K562 (cell line): Measurements from ENCODE around the gene NEDD8. TPM values are rescaled to one million over a fixed set of nuclear protein-coding genes. Genes with fewer than 3 reads are reported as not detected.

Source experiments
- ATAC-seq: fragments of 200-7000 bp; cut with Tn5 transposase; 3 replicates; pipeline ENCODE4 v1.9.1; 2020; ENCODE audit warnings: moderate library complexity
- BruUV-seq: library from RNA; stranded (reverse); fragments of 400-500 nt; replicated peaks from 2 replicates; lab custom pipeline; 2021; lab: Mats Ljungman, UMichigan
- CTCF ChIA-PET: fragments of 300-600 bp; formaldehyde crosslinking; extraction: SDS; loops from one replicate; lab custom pipeline; 2021; ENCODE audit warnings: low intra/inter-chr PET ratio; lab: Yijun Ruan, JAX
- POLR2A ChIA-PET: fragments of 300-600, 350-650 bp; sonication (Branson Sonifier 250); formaldehyde crosslinking; extraction: SDS; loops from one replicate; lab custom pipeline; 2021; ENCODE audit warnings: antibody characterized with exemption, inconsistent platforms; lab: Yijun Ruan, JAX
- DNase-seq, 4 experiments: peaks; one replicate each; pipeline versions ENCODE4 v3.0.0 to v3.0.0-alpha.2; 2011 to 2018; ENCODE audit warnings: low spot score in 3 of 4, mixed read lengths in 3 of 4; ENCODE audit errors: extremely low read depth in 1 of 4
- FAIRE-seq: peaks from 2 replicates; lab custom pipeline; 2011; peaks lifted over from hg19 to GRCh38; lab: Jason Lieb, UNC
- H2AFZ ChIP-seq: 2 replicates; pipeline ENCODE4 v1.6.0; 2011; ENCODE audit warnings: low read depth, low read length, control low read depth, inconsistent platforms
- H3K27ac ChIP-seq: fragments of 200-600 bp; 3 replicates; pipeline ENCODE4 v1.8.0; 2011; ENCODE audit warnings: low read depth, mild to moderate bottlenecking, control low read depth, inconsistent platforms, low read length, moderate library complexity, mixed read lengths; ENCODE audit errors: extremely low read depth
- H3K27me3 ChIP-seq, 2 experiments: fragments of 300-600 bp in 1 of 2; 2 replicates in 1 of 2; 3 replicates in 1 of 2; pipeline versions ENCODE4 v1.6.0 to v1.8.0; 2011; ENCODE audit warnings: inconsistent platforms in 2 of 2, low read length in 2 of 2, mild to moderate bottlenecking in 1 of 2, mixed read lengths in 1 of 2, moderate library complexity in 1 of 2; ENCODE audit not compliant: control insufficient read depth in 2 of 2, insufficient read depth in 2 of 2
- H3K36me3 ChIP-seq: fragments of 300-600 bp; 3 replicates; pipeline ENCODE4 v1.8.0; 2011; ENCODE audit warnings: mild to moderate bottlenecking, low read length, inconsistent platforms; ENCODE audit not compliant: control insufficient read depth, insufficient read depth
- H3K4me1 ChIP-seq, 2 experiments: fragments of 200-600 bp in 1 of 2; replicated peaks in 1 of 2; 2 replicates in 1 of 2; 3 replicates in 1 of 2; pipeline versions ENCODE4 v1.5.1 to v1.8.0; 2011; ENCODE audit warnings: inconsistent platforms in 2 of 2, low read length in 2 of 2, mild to moderate bottlenecking in 1 of 2, mixed read lengths in 1 of 2, moderate library complexity in 1 of 2; ENCODE audit not compliant: control insufficient read depth in 2 of 2, insufficient read depth in 2 of 2
- H3K4me2 ChIP-seq: 2 replicates; pipeline ENCODE4 v1.6.1; 2011; ENCODE audit warnings: low read length, control low read depth, inconsistent platforms, mixed read lengths; ENCODE audit not compliant: insufficient read depth
- H3K4me3 ChIP-seq: fragments of 200-600 bp; sonication (generic), shearing (Covaris generic); 2 replicates; pipeline ENCODE4 v1.5.1; 2016; ENCODE audit warnings: control low read depth, inconsistent platforms
- H3K79me2 ChIP-seq: fragments of 200-600 bp; 3 replicates; pipeline ENCODE4 v1.8.0; 2011; ENCODE audit warnings: low read length, inconsistent platforms; ENCODE audit not compliant: control insufficient read depth, insufficient read depth
- H3K9ac ChIP-seq, 2 experiments: 2 replicates each; pipeline versions ENCODE4 v1.6.0 to v1.6.1; 2011; ENCODE audit warnings: low read depth in 2 of 2, low read length in 2 of 2, control low read depth in 1 of 2, inconsistent platforms in 1 of 2, mild to moderate bottlenecking in 1 of 2, mixed read lengths in 1 of 2; ENCODE audit not compliant: insufficient read depth in 1 of 2
- H3K9me1 ChIP-seq: one replicate; pipeline ENCODE4 v1.6.0; 2011; ENCODE audit warnings: inconsistent platforms, mild to moderate bottlenecking, low read length, moderate library complexity; ENCODE audit not compliant: control insufficient read depth, insufficient read depth
- H3K9me3 ChIP-seq: replicated peaks from 2 replicates; pipeline ENCODE4 v1.5.1; 2011; ENCODE audit warnings: low read depth, low read length, inconsistent platforms; ENCODE audit not compliant: control insufficient read depth, insufficient read depth
- H4K20me1 ChIP-seq: replicated peaks from 2 replicates; pipeline ENCODE4 v1.6.1; 2011; ENCODE audit warnings: low read length, inconsistent platforms, mixed read lengths; ENCODE audit not compliant: control insufficient read depth, insufficient read depth
- CTBP1 ChIP-seq: fragments of 450-650 bp; IDR thresholded peaks from 2 replicates; pipeline ENCODE4 v1.6.1; 2016; ENCODE audit warnings: borderline replicate concordance
- DACH1 ChIP-seq: fragments of 450-650 bp; IDR thresholded peaks from 2 replicates; pipeline ENCODE4 v1.6.1; 2018; ENCODE audit not compliant: partially characterized antibody
- EP300 ChIP-seq: IDR thresholded peaks from 2 replicates; pipeline ENCODE4 v1.6.1; 2012; ENCODE audit warnings: low read length, improper control_type of control experiment
- HDAC8 ChIP-seq: fragments of 450-650 bp; IDR thresholded peaks from 2 replicates; pipeline ENCODE4 v1.6.1; 2016; ENCODE audit warnings: mild to moderate bottlenecking, missing genetic modification characterization, moderate library complexity, missing compliant biosample characterization
- JUNB ChIP-seq: fragments of 450-650 bp; formaldehyde crosslinking; conservative IDR thresholded peaks from 2 replicates; pipeline ENCODE4 v1.4.0; 2020; ENCODE audit warnings: mild to moderate bottlenecking
- KDM1A ChIP-seq, 2 experiments: fragments of 450-650 bp; IDR thresholded peaks; 2 replicates each; pipeline ENCODE4 v1.6.1; 2016; ENCODE audit warnings: mild to moderate bottlenecking in 2 of 2
- MEIS2 ChIP-seq: fragments of 450-650 bp; IDR thresholded peaks from 2 replicates; pipeline ENCODE4 v1.6.1; 2014; ENCODE audit warnings: mild to moderate bottlenecking; ENCODE audit not compliant: partially characterized antibody
- NFE2 ChIP-seq: IDR thresholded peaks from 2 replicates; pipeline ENCODE4 v1.6.1; 2014; ENCODE audit warnings: antibody characterized with exemption, low read depth
- PBX2 ChIP-seq, 2 experiments: IDR thresholded peaks in 1 of 2; conservative IDR thresholded peaks in 1 of 2; 2 replicates each; pipeline ENCODE4 v1.6.1; 2016; ENCODE audit warnings: low read depth in 2 of 2, mild to moderate bottlenecking in 1 of 2, missing compliant biosample characterization in 1 of 2, missing genetic modification characterization in 1 of 2, moderate library complexity in 1 of 2
- RBM25 ChIP-seq: fragments of 200-400 bp; formaldehyde crosslinking; IDR thresholded peaks from 2 replicates; pipeline ENCODE4 v1.6.1; 2018; ENCODE audit warnings: low read length, low read depth, moderate library complexity; ENCODE audit not compliant: severe bottlenecking
- RCOR1 ChIP-seq, 2 experiments: IDR thresholded peaks; 2 replicates each; pipeline ENCODE4 v1.6.1; 2012; ENCODE audit warnings: low read depth in 2 of 2, low read length in 2 of 2, borderline replicate concordance in 1 of 2, improper control_type of control experiment in 1 of 2
- SMARCA4 ChIP-seq: fragments of 450-650 bp; IDR thresholded peaks from 2 replicates; pipeline ENCODE4 v1.6.1; 2016
- TAF9B ChIP-seq: fragments of 450-650 bp; IDR thresholded peaks from 2 replicates; pipeline ENCODE4 v1.6.1; 2018; ENCODE audit warnings: mild to moderate bottlenecking; ENCODE audit not compliant: partially characterized antibody
- TBL1XR1 ChIP-seq, 2 experiments: IDR thresholded peaks; 2 replicates each; pipeline ENCODE4 v1.6.1; 2012; ENCODE audit warnings: improper control_type of control experiment in 2 of 2, low read length in 2 of 2, mild to moderate bottlenecking in 1 of 2
- TEAD1 ChIP-seq, 2 experiments: fragments of 450-650 bp in 1 of 2; sonication (generic) in 1 of 2; formaldehyde crosslinking; IDR thresholded peaks; 2 replicates each; pipeline versions ENCODE4 v1.4.0 to v1.8.0; 2020 to 2022; ENCODE audit warnings: mild to moderate bottlenecking in 2 of 2, missing genetic modification reagents in 1 of 2
- ZNF133 ChIP-seq: fragments of 250-450 bp; sonication (Bioruptor Pico); IDR thresholded peaks from 2 replicates; pipeline ENCODE4 v1.4.0; 2020; ENCODE audit warnings: mild to moderate bottlenecking
- ZNF184 ChIP-seq: sonication (generic); formaldehyde crosslinking; IDR thresholded peaks from 2 replicates; pipeline ENCODE4 v1.5.0; 2020; ENCODE audit warnings: missing genetic modification reagents
- ZNF589 ChIP-seq: fragments of 200-800 bp; sonication (Bioruptor generic); IDR thresholded peaks from 2 replicates; pipeline ENCODE4 v1.6.1; 2016; ENCODE audit warnings: low read depth, missing genetic modification characterization, missing compliant biosample characterization
- WGBS: fragments of 100-300 bp; shearing (Covaris generic); methylation state at CpG from one replicate; pipeline ENCODE4 v1.1.6; 2016; ENCODE audit warnings: low coverage, mixed read lengths; ENCODE audit not compliant: insufficient coverage; ENCODE audit errors: missing lambda C conversion rate; 5-methylcytosine and 5-hydroxymethylcytosine counted together
- in situ Hi-C: fragments of 300-500 bp; cut with MboI; formaldehyde crosslinking; loops from 4 replicates; pipeline ENCODE4 v1.15.0; 2018; ENCODE audit warnings: inconsistent platforms, mixed read lengths
- intact Hi-C: fragments of 100-400 bp; cut with micrococcal nuclease; formaldehyde crosslinking; loops from 2 replicates; pipeline ENCODE4 v1.14.2; 2022
- polyA plus RNA-seq, 8 experiments: library from polyadenylated mRNA; depleted of rRNA in 4 of 8; stranded (reverse) in 5 of 8; unstranded in 3 of 8; fragments of >200 nt; fragmentation: Nextera tagmentation in 2 of 8; fragmentation: Illumina TruSeq in 1 of 8; extraction: Ambion mirVana in 2 of 8; extraction: Trizol in 1 of 8; gene quantifications; 2 replicates each; pipeline versions ENCODE4 v1.2.1 to v1.2.3, GENCODE V29; 2011 to 2014; ENCODE audit warnings: inconsistent platforms in 1 of 8, missing spikeins in 1 of 8
- total RNA-seq, 7 experiments: library from RNA; depleted of rRNA in 6 of 7; stranded (reverse); fragments of >200 nt in 6 of 7; fragmentation: Illumina TruSeq in 2 of 7; extraction: Trizol in 2 of 7; gene quantifications; 2 replicates each; pipeline versions ENCODE4 v1.2.1 to v1.2.3, GENCODE V29; 2011 to 2021; ENCODE audit warnings: low replicate concordance in 1 of 7
- TF ChIP-seq, protein P1 (sequence below): fragments of 450-650 bp; IDR thresholded peaks from 2 replicates; pipeline ENCODE4 v1.6.1; 2016

The NEDD8 gene
- total and polyA plus RNA-seq, 9 of the 15 experiments (the other 6 are each of a cell fraction or from before 2014, with no cell fraction given), result 142 to 691 (median 260) TPM

- BruUV-seq, result no TSS peak
- TF ChIP-seq TAF9B (no peak), EP300 (peak; percentile 66), RBM25 (no peak), ZNF184 (no peak), TEAD1 (CRISPR knock-in tag; IDR thresholded peaks at IDR 0.05) (0 out of 4 replicates have a peak, but pooled peaks of 1 of the 2 experiments have one; percentile 25), ZNF589 (CRISPR knock-in tag) (no peak), RCOR1 (IDR thresholded peaks at IDR 0.05; ENCODE audit: borderline replicate concordance in 1 of 2, low read depth in 2 of 2, low read length in 2 of 2) (peak in 1 of 2 experiments; percentile 82; a peak in 1 of 4 replicates), CTBP1 (peak; percentile 10; the same call in 1 of the 2 replicates), MEIS2 (peak; percentile 93), NFE2 (peak; percentile 40; the same call in 1 of the 2 replicates), TBL1XR1 (IDR thresholded peaks at IDR 0.05; ENCODE audit: low read length in 2 of 2) (no peak), HDAC8 (no peak), JUNB (CRISPR knock-in tag) (no peak), SMARCA4 (no peak), KDM1A (IDR thresholded peaks at IDR 0.05) (peak; percentile 61 to 65; a peak in 3 of 4 replicates), PBX2 (CRISPR knock-in tag; IDR thresholded peaks at IDR 0.05; ENCODE audit: low read depth) (0 out of 2 replicates have a peak, but pooled peaks have one; percentile 21), PBX2 (tag; conservative IDR thresholded peaks at IDR 0.05; ENCODE audit: low read depth) (peak; percentile 82), ZNF133 (no peak), DACH1 (peak; percentile 6)
- TF ChIP-seq, protein P1, sequence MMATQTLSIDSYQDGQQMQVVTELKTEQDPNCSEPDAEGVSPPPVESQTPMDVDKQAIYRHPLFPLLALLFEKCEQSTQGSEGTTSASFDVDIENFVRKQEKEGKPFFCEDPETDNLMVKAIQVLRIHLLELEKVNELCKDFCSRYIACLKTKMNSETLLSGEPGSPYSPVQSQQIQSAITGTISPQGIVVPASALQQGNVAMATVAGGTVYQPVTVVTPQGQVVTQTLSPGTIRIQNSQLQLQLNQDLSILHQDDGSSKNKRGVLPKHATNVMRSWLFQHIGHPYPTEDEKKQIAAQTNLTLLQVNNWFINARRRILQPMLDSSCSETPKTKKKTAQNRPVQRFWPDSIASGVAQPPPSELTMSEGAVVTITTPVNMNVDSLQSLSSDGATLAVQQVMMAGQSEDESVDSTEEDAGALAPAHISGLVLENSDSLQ, result peak; percentile 85
Observed at GRCh38 chr14:24233538-24233866, 1.3 kb upstream of the NEDD8 start.

More at GRCh38 chr14:24233538-24233866, 1.3 kb upstream of the NEDD8 start:
- no peak overlapping the region for H2AFZ ChIP-seq
- H3K9me3 ChIP-seq, result no peaks in the 10 kb centered on the region
- ChIA-PET CTCF (no interaction called here), POLR2A (interaction anchor here (0.7 to 1.4 kb wide), 2 partner anchors 64 to 85 kb away, joined by 3 read pairs; no protein-coding TSS in a partner anchor)
- peak overlapping the region; percentile 54 for H3K4me3 ChIP-seq
- peaks cover 39% of the 10 kb centered on the region for H3K79me2 ChIP-seq
- peak overlapping the region in 1 of 2 experiments; percentile 72; a peak in 3 of 4 replicates for H3K9ac ChIP-seq
- FAIRE-seq (no peak), DNase-seq (peak in 2 of 4 experiments; percentile 16 to 25), ATAC-seq (no peak)
- H3K27ac ChIP-seq, result peak overlapping the region; percentile 89
- intact Hi-C loops (loop anchor here (2.0 kb wide), 1 partner anchor 17 kb away; the partner anchor contains the start of gene MDP1), in situ Hi-C loops (no loop called here)
- peaks cover 46% of the 10 kb centered on the region for H3K36me3 ChIP-seq
- no peaks in the 10 kb centered on the region for H3K27me3 ChIP-seq
- no peaks in the 10 kb centered on the region for H4K20me1 ChIP-seq
- H3K4me2 ChIP-seq, result peak overlapping the region; percentile 98
- 10% methylated on average over 2 of the region's 2 CpGs for WGBS
- no peaks in the 10 kb centered on the region for H3K9me1 ChIP-seq
- peaks cover 6 to 15% of the 10 kb centered on the region in 2 experiments for H3K4me1 ChIP-seq
